ENCODE measurements around the gene PAXX.

PAXX gene

GRCh38 chr9:136968333-136969127 is 23.7 kb upstream of the PAXX start:
- Mint-ChIP-seq H3K9me3 (no peaks in the 10 kb centered on the region), H3K27me3 (ENCODE audit: low read depth) (peaks cover 6% of the 10 kb centered on the region), H3K4me1 (peaks cover 5% of the 10 kb centered on the region), H3K4me3 (no peak overlapping the region), H3K36me3 (ENCODE audit: low read depth) (no peaks in the 10 kb centered on the region), H3K27ac (no peak overlapping the region)
- no peak for TF ChIP-seq CTCF (IDR thresholded peaks at IDR 0.05; ENCODE audit: unreplicated experiment in 3 of 3)

GRCh38 chr9:136969150-136969549 is 23.1 kb upstream of the PAXX start:
- Mint-ChIP-seq H3K4me3 (no peak overlapping the region), H3K27ac (no peak overlapping the region), H3K27me3 (ENCODE audit: low read depth) (peaks cover 6% of the 10 kb centered on the region), H3K36me3 (ENCODE audit: low read depth) (no peaks in the 10 kb centered on the region), H3K9me3 (no peaks in the 10 kb centered on the region), H3K4me1 (peaks cover 5% of the 10 kb centered on the region)
- no peak for TF ChIP-seq CTCF (IDR thresholded peaks at IDR 0.05; ENCODE audit: unreplicated experiment in 3 of 3)

- peaks cover 6% of the 10 kb centered on the region for H3K27me3 Mint-ChIP-seq (ENCODE audit: low read depth)
- H3K4me3 Mint-ChIP-seq = no peak overlapping the region
- H3K4me1 Mint-ChIP-seq = peaks cover 5% of the 10 kb centered on the region
- no peak for TF ChIP-seq CTCF (IDR thresholded peaks at IDR 0.05; ENCODE audit: unreplicated experiment in 3 of 3)
- H3K36me3 Mint-ChIP-seq (ENCODE audit: low read depth) = no peaks in the 10 kb centered on the region
- H3K27ac Mint-ChIP-seq = no peak overlapping the region
- H3K9me3 Mint-ChIP-seq = no peaks in the 10 kb centered on the region
These were observed 22.4 kb upstream of the PAXX start for GRCh38 chr9:136969774-136970173.

GRCh38 chr9:136970361-136970760 is 21.9 kb upstream of the PAXX start:
- H3K27me3 Mint-ChIP-seq (ENCODE audit: low read depth) = peaks cover 6% of the 10 kb centered on the region
- peaks cover 5% of the 10 kb centered on the region for H3K4me1 Mint-ChIP-seq
- no peak overlapping the region for H3K4me3 Mint-ChIP-seq
- H3K9me3 Mint-ChIP-seq = no peaks in the 10 kb centered on the region
- no peaks in the 10 kb centered on the region for H3K36me3 Mint-ChIP-seq (ENCODE audit: low read depth)
- H3K27ac Mint-ChIP-seq = no peak overlapping the region
- TF ChIP-seq CTCF (IDR thresholded peaks at IDR 0.05; ENCODE audit: unreplicated experiment in 3 of 3) = no peak

GRCh38 chr9:136971746-136972145 is 20.5 kb upstream of the PAXX start:
- no peaks in the 10 kb centered on the region for H3K4me1 Mint-ChIP-seq
- no peak overlapping the region for H3K4me3 Mint-ChIP-seq
- H3K9me3 Mint-ChIP-seq = no peaks in the 10 kb centered on the region
- no peak overlapping the region for H3K27ac Mint-ChIP-seq
- H3K27me3 Mint-ChIP-seq (ENCODE audit: low read depth) = no peaks in the 10 kb centered on the region
- no peaks in the 10 kb centered on the region for H3K36me3 Mint-ChIP-seq (ENCODE audit: low read depth)
- TF ChIP-seq CTCF (IDR thresholded peaks at IDR 0.05; ENCODE audit: unreplicated experiment in 3 of 3) = no peak

GRCh38 chr9:136972335-136972734 is 19.9 kb upstream of the PAXX start:
- H3K36me3 Mint-ChIP-seq (ENCODE audit: low read depth) = no peaks in the 10 kb centered on the region
- H3K9me3 Mint-ChIP-seq = no peaks in the 10 kb centered on the region
- no peak overlapping the region for H3K4me3 Mint-ChIP-seq
- H3K27me3 Mint-ChIP-seq (ENCODE audit: low read depth) = no peaks in the 10 kb centered on the region
- H3K4me1 Mint-ChIP-seq = no peaks in the 10 kb centered on the region
- TF ChIP-seq CTCF (IDR thresholded peaks at IDR 0.05; ENCODE audit: unreplicated experiment in 3 of 3) = no peak
- H3K27ac Mint-ChIP-seq = no peak overlapping the region
